ENCODE results near the gene ITGB4. TPM values are rescaled to one million over a fixed set of nuclear protein-coding genes. Genes with fewer than 3 reads are reported as not detected.

Gene ITGB4
- total and polyA plus RNA-seq, 9 donors: 3.3 to 55.6 (median 12.8) TPM

GRCh38 chr17:75748706-75749105 lies 27.4 kb downstream of the ITGB4 start:
- intact Hi-C loops (cut with DNase I): loop anchor here (5.0 to 10.0 kb wide), 3 partner anchors 66 to 324 kb away; partner anchors contain the start of gene SMIM5 (in 2 of the 4)
- 62 to 79% (median 62%) methylated on average over 9 of the region's 9 CpGs for WGBS, 3 donors

GRCh38 chr17:75749545-75750389 lies 28.5 kb downstream of the ITGB4 start:
- intact Hi-C loops (cut with DNase I): loop anchor here (5.0 to 10.0 kb wide), 3 partner anchors 67 to 325 kb away; partner anchors contain the start of gene SMIM5 (in 2 of the 4)
- Histone ChIP-seq H3K4me3 (no peak overlapping the region), H3K27ac (no peak overlapping the region), H3K36me3 (no peaks in the 10 kb centered on the region), H3K9me3 (no peaks in the 10 kb centered on the region), H3K4me1 (ENCODE audit: insufficient read depth) (peaks cover 4% of the 10 kb centered on the region), H3K27me3 (no peaks in the 10 kb centered on the region)
- DNase-seq: peak; percentile 84 to 93 (median 91)
- 9 to 13% (median 11%) methylated on average over 20 of the region's 20 CpGs for whole genome bisulfite sequencing, 3 donors
- TF ChIP-seq CTCF (IDR thresholded peaks at IDR 0.05): peak; percentile 91 to 94 (median 92)
- TF ChIP-seq EP300 (IDR thresholded peaks at IDR 0.05): no peak
- no peak for TF ChIP-seq POLR2A (IDR thresholded peaks at IDR 0.05)

More at GRCh38 chr17:75748706-75749105, 27.4 kb downstream of the ITGB4 start:
- Histone ChIP-seq H3K4me1 (ENCODE audit: insufficient read depth) (peaks cover 1% of the 10 kb centered on the region), H3K36me3 (no peaks in the 10 kb centered on the region), H3K9me3 (no peaks in the 10 kb centered on the region), H3K27ac (no peak overlapping the region), H3K4me3 (no peak overlapping the region), H3K27me3 (no peaks in the 10 kb centered on the region)
- TF ChIP-seq EP300 (IDR thresholded peaks at IDR 0.05): no peak
- TF ChIP-seq CTCF (IDR thresholded peaks at IDR 0.05): no peak
- no peak for TF ChIP-seq POLR2A (IDR thresholded peaks at IDR 0.05)
- no peak for DNase-seq

GRCh38 chr17:75750661-75751423 lies 29.6 kb downstream of the ITGB4 start:
- WGBS, 3 donors: 84 to 85% (median 85%) methylated on average over 23 of the region's 23 CpGs
- Histone ChIP-seq H3K9me3 (no peaks in the 10 kb centered on the region), H3K27me3 (no peaks in the 10 kb centered on the region), H3K4me1 (ENCODE audit: insufficient read depth) (peaks cover 4% of the 10 kb centered on the region), H3K27ac (no peak overlapping the region), H3K36me3 (no peaks in the 10 kb centered on the region), H3K4me3 (no peak overlapping the region)
- intact Hi-C loops (cut with DNase I): no loop called here
- DNase-seq: no peak
- no peak for TF ChIP-seq POLR2A (IDR thresholded peaks at IDR 0.05)
- TF ChIP-seq EP300 (IDR thresholded peaks at IDR 0.05): no peak
- no peak for TF ChIP-seq CTCF (IDR thresholded peaks at IDR 0.05)

- Histone ChIP-seq H3K27ac (no peak overlapping the region), H3K4me3 (no peak overlapping the region), H3K4me1 (ENCODE audit: insufficient read depth) (peaks cover 4% of the 10 kb centered on the region), H3K27me3 (no peaks in the 10 kb centered on the region), H3K9me3 (no peaks in the 10 kb centered on the region), H3K36me3 (no peaks in the 10 kb centered on the region)
- intact Hi-C loops (cut with DNase I): no loop called here
- DNase-seq: no peak
- WGBS, 3 donors: 76 to 81% (median 77%) methylated on average over 24 of the region's 24 CpGs
- TF ChIP-seq EP300 (IDR thresholded peaks at IDR 0.05) (no peak), CTCF (IDR thresholded peaks at IDR 0.05) (no peak), POLR2A (IDR thresholded peaks at IDR 0.05) (no peak)
Observed at GRCh38 chr17:75751676-75752404, 30.6 kb downstream of the ITGB4 start.

Data from ovary (tissue), 9 donors.